ENCODE data around the gene KCNMA1.

Gene KCNMA1

DNA sequence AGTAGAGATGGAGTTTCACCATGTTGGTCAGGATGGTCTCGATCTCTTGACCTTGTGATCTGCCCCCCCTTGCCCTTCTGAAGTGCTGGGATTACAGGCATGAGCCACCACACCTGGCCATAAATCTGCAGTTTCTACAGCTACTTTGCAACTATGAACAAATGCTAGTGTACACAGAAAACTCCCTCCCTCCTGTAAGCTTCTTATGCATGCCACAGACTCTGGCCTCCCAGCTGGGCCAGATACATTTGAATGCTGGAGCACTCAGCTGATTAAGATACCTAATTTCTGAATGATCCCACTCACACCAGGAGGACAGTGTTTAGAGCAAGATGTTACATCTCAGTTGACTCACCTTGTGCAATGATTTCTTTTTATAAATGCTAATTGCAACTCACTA is 486.2 kb downstream of the KCNMA1 start:
- DNase-seq (ENCODE audit: low read depth) = no peak
- no peak for TF ChIP-seq POLR2A (IDR thresholded peaks at IDR 0.05; ENCODE audit: extremely low read depth, insufficient read length)
- TF ChIP-seq, protein P1, sequence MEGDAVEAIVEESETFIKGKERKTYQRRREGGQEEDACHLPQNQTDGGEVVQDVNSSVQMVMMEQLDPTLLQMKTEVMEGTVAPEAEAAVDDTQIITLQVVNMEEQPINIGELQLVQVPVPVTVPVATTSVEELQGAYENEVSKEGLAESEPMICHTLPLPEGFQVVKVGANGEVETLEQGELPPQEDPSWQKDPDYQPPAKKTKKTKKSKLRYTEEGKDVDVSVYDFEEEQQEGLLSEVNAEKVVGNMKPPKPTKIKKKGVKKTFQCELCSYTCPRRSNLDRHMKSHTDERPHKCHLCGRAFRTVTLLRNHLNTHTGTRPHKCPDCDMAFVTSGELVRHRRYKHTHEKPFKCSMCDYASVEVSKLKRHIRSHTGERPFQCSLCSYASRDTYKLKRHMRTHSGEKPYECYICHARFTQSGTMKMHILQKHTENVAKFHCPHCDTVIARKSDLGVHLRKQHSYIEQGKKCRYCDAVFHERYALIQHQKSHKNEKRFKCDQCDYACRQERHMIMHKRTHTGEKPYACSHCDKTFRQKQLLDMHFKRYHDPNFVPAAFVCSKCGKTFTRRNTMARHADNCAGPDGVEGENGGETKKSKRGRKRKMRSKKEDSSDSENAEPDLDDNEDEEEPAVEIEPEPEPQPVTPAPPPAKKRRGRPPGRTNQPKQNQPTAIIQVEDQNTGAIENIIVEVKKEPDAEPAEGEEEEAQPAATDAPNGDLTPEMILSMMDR (IDR thresholded peaks at IDR 0.05; ENCODE audit: low read depth, low read length) = no peak
- TF ChIP-seq, protein P2, sequence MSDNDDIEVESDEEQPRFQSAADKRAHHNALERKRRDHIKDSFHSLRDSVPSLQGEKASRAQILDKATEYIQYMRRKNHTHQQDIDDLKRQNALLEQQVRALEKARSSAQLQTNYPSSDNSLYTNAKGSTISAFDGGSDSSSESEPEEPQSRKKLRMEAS (IDR thresholded peaks at IDR 0.05; ENCODE audit: low read depth, low read length) = no peak
- no peak overlapping the region for H3K4me3 ChIP-seq (ENCODE audit: low read depth, low read length)

DNA sequence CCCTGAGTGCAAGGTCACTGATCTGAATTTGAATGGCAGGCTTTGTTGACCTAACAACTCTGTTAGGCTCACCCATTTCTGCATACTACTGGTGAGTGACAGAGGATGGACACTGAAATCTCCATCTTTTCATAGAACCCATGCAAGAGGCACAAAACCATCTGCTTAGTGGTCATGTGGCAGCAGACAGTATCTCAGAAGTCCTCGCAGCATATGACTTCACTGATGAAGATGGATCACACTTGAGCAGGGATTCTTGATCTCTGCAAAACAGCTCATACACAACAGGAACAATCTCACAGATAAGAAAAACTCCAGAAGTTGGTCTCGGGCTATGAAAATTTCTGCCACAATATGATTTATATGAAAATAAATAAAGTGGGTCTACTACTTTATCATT is 487.9 kb downstream of the KCNMA1 start:
- DNase-seq (ENCODE audit: low read depth) = no peak
- TF ChIP-seq, protein P1 (IDR thresholded peaks at IDR 0.05; ENCODE audit: low read depth, low read length) = no peak
- TF ChIP-seq, protein P2 (IDR thresholded peaks at IDR 0.05; ENCODE audit: low read depth, low read length) = no peak
- TF ChIP-seq POLR2A (IDR thresholded peaks at IDR 0.05; ENCODE audit: extremely low read depth, insufficient read length) (no peak), MYC (IDR thresholded peaks at IDR 0.05; ENCODE audit: low read depth, low read length) (no peak)
- no peak overlapping the region for H3K4me3 ChIP-seq (ENCODE audit: low read depth, low read length)

DNA sequence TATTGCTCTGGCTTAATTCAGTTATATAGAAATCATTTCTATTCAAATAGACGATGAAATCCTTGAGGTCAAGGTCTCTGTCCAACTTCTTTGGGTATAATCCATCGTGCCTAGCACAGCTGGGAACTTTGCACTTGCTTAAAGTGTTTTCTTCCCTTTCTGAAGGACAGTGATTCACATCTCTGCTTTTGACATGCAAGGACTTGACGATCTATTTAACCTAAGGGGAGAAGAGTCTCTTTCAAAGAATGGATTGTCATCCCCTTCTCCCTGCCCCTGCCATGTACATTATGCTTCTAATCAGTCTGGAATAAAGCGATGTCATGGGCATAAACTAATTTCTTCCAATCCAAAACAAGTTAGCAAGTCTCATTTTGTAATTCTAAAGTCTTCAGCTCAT is 488.6 kb downstream of the KCNMA1 start:
- H3K4me3 ChIP-seq (ENCODE audit: low read depth, low read length) = no peak overlapping the region
- TF ChIP-seq POLR2A (IDR thresholded peaks at IDR 0.05; ENCODE audit: extremely low read depth, insufficient read length) = no peak
- TF ChIP-seq, protein P2 (IDR thresholded peaks at IDR 0.05; ENCODE audit: low read depth, low read length) = no peak
- TF ChIP-seq, protein P1 (IDR thresholded peaks at IDR 0.05; ENCODE audit: low read depth, low read length) = no peak
- TF ChIP-seq MYC (IDR thresholded peaks at IDR 0.05; ENCODE audit: low read depth, low read length) = no peak
- DNase-seq (ENCODE audit: low read depth) = no peak

DNA sequence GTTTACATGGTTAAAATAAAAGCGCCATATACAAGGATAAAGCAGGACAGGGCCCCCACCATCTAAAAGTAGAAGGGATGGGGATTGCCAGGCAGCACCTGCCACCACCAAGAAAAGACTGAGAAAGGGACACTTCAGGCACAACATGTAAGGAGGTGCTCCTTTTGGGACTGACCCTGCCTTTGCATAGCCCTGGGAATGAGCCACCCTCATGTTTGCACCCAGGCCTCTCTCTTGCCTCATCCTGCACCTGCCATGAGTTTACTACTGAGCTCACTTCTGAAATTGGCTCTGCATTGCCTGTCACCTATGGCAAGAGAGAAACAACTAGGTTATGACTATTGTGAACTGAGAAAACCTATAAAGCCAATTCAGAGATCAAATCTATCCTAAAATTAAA is 489.7 kb downstream of the KCNMA1 start:
- no peak overlapping the region for H3K4me3 ChIP-seq (ENCODE audit: low read depth, low read length)
- no peak for DNase-seq (ENCODE audit: low read depth)
- TF ChIP-seq, protein P1 (IDR thresholded peaks at IDR 0.05; ENCODE audit: low read depth, low read length) = no peak
- TF ChIP-seq, protein P2 (IDR thresholded peaks at IDR 0.05; ENCODE audit: low read depth, low read length) = no peak
- TF ChIP-seq POLR2A (IDR thresholded peaks at IDR 0.05; ENCODE audit: extremely low read depth, insufficient read length) (no peak), MYC (IDR thresholded peaks at IDR 0.05; ENCODE audit: low read depth, low read length) (no peak)

DNA sequence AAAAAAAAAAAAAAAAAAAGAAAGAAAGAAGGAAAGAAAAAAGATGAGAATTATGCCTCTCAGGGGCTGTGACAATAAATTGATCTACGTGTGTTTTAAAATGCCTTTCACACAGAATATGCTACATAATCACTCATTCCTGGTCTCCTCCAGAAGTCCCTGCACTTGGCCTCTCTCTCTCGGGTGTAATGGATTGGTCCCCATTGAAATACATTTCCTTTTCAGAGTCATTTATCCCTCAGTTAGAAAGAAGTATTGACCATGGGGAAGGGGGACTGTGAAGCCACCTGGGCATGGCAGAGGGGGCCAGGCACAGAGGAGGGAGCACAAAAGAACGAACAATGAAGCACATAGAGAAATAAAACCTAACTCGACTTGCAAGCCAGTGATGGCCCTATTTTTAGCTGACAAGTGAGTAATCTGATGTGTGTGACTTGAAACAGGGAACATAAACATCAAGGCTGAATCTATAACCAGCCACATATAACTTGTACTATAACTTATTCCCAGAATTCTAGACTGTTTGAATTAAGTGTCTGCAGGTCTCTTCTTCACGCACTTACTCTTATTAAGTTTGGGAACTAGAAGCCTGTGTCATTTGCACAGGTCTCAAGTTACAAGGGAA is 490.8 kb downstream of the KCNMA1 start:
- TF ChIP-seq MYC (IDR thresholded peaks at IDR 0.05; ENCODE audit: low read depth, low read length) = no peak
- TF ChIP-seq, protein P1 (IDR thresholded peaks at IDR 0.05; ENCODE audit: low read depth, low read length) = no peak
- no peak for TF ChIP-seq POLR2A (IDR thresholded peaks at IDR 0.05; ENCODE audit: extremely low read depth, insufficient read length)
- TF ChIP-seq, protein P2 (IDR thresholded peaks at IDR 0.05; ENCODE audit: low read depth, low read length) = no peak
- DNase-seq (ENCODE audit: low read depth) = no peak
- no peak overlapping the region for H3K4me3 ChIP-seq (ENCODE audit: low read depth, low read length)

Measured in NB4 (cell line).